Neutrophil (primary cell): ENCODE data around the gene CNTD1.
A peak's percentile ranks its signal among the peaks of the same experiment; 100 is the strongest.

Experiments used
- H3K27ac ChIP-seq: fragments of 200-600 bp; sonication (generic); 2 replicates; pipeline ENCODE4 v1.5.1; 2016; ENCODE audit warnings: mild to moderate bottlenecking, moderate library complexity
- H3K27me3 ChIP-seq: fragments of 200-600 bp; sonication (generic); 2 replicates; pipeline ENCODE4 v1.6.0; 2016; ENCODE audit warnings: mild to moderate bottlenecking
- H3K36me3 ChIP-seq: fragments of 200-600 bp; sonication (generic); 2 replicates; pipeline ENCODE4 v1.5.1; 2017
- H3K4me1 ChIP-seq, 2 experiments: fragments of 200-600 bp in 1 of 2; sonication (generic) in 1 of 2; 1 replicate in 1 of 2; 2 replicates in 1 of 2; pipeline versions ENCODE4 v1.5.1 to v1.6.1; 2013 to 2016; ENCODE audit warnings: low read depth in 1 of 2, low read length in 1 of 2, mild to moderate bottlenecking in 1 of 2, moderate library complexity in 1 of 2; ENCODE audit not compliant: control insufficient read depth in 1 of 2, insufficient read depth in 1 of 2
- H3K4me3 ChIP-seq, 2 experiments: fragments of 200-600 bp in 1 of 2; sonication (generic) in 1 of 2; 1 replicate in 1 of 2; 2 replicates in 1 of 2; pipeline ENCODE4 v1.5.1; 2013 to 2016; ENCODE audit warnings: low read depth in 1 of 2, low read length in 1 of 2, mild to moderate bottlenecking in 1 of 2, moderate library complexity in 1 of 2
- H3K9me3 ChIP-seq: fragments of 200-600 bp; sonication (generic); 2 replicates; pipeline ENCODE4 v1.5.1; 2016
- CTCF ChIP-seq: fragments of 200-600 bp; sonication (generic); IDR thresholded peaks from 2 replicates; pipeline ENCODE4 v1.5.1; 2016; ENCODE audit warnings: antibody characterized with exemption

CNTD1 gene

GRCh38 chr17:42844271-42844670, 45.6 kb downstream of the CNTD1 start, which contains the start of gene AOC2:
Gene AOC2, plus strand, starts transcription at chr17:42844580. Its CDS starts 47 bp downstream, at chr17:42844627.
- H3K36me3 ChIP-seq: peaks cover 66% of the 10 kb centered on the region
- H3K4me1 ChIP-seq: peaks cover 68% of the 10 kb centered on the region in 2 experiments
- H3K27me3 ChIP-seq: no peaks in the 10 kb centered on the region
- peak within 1 kb of the TSS; percentile 94 for H3K27ac ChIP-seq
- H3K4me3 ChIP-seq: no peak within 1 kb of the TSS
- no peak for TF ChIP-seq CTCF
- H3K9me3 ChIP-seq: no peaks in the 10 kb centered on the region

DNA sequence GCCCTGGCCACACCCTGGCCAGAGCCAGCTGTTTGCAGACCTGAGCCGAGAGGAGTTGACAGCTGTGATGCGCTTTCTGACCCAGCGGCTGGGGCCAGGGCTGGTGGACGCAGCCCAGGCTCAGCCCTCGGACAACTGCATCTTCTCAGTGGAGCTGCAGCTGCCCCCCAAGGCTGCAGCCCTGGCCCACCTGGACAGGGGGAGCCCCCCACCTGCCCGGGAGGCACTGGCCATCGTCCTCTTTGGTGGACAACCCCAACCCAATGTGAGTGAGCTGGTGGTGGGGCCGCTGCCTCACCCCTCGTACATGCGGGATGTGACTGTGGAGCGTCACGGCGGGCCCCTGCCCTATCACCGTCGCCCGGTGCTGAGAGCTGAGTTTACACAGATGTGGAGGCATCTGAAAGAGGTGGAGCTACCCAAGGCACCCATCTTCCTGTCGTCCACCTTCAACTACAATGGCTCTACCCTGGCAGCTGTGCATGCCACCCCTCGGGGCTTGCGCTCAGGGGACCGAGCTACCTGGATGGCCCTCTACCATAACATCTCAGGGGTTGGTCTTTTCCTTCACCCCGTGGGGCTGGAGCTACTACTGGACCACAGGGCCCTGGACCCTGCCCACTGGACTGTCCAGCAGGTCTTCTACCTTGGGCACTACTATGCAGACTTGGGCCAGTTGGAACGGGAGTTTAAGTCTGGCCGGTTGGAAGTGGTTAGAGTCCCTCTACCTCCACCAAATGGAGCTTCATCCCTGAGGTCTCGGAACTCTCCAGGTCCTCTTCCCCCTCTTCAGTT, 46.3 kb downstream of the CNTD1 start:
- TF ChIP-seq CTCF: no peak
- Histone ChIP-seq H3K9me3 (no peaks in the 10 kb centered on the region), H3K36me3 (peaks cover 59% of the 10 kb centered on the region), H3K4me3 (no peak overlapping the region), H3K4me1 (peaks cover 68% of the 10 kb centered on the region in 2 experiments), H3K27ac (peak overlapping the region; percentile 94), H3K27me3 (no peaks in the 10 kb centered on the region)

DNA sequence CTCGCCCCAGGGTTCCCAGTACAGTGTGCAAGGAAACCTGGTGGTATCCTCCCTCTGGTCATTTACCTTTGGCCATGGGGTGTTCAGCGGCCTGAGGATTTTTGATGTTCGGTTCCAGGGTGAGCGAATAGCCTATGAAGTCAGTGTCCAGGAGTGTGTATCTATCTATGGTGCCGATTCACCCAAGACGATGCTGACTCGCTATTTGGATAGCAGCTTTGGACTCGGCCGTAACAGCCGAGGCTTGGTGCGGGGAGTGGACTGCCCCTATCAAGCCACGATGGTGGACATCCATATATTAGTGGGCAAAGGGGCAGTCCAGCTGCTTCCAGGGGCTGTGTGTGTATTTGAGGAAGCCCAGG, 46.9 kb downstream of the CNTD1 start:
- Histone ChIP-seq H3K36me3 (peaks cover 53% of the 10 kb centered on the region), H3K9me3 (no peaks in the 10 kb centered on the region), H3K4me3 (no peak overlapping the region), H3K27me3 (no peaks in the 10 kb centered on the region), H3K27ac (peak overlapping the region; percentile 54), H3K4me1 (peaks cover 65 to 66% of the 10 kb centered on the region in 2 experiments)
- no peak for TF ChIP-seq CTCF

- Histone ChIP-seq H3K27ac (peak overlapping the region; percentile 54), H3K4me3 (no peak overlapping the region), H3K9me3 (no peaks in the 10 kb centered on the region), H3K36me3 (peaks cover 49% of the 10 kb centered on the region), H3K27me3 (no peaks in the 10 kb centered on the region), H3K4me1 (peaks cover 60 to 61% of the 10 kb centered on the region in 2 experiments)
- no peak for TF ChIP-seq CTCF
Observed at GRCh38 chr17:42845918-42846593, 47.4 kb downstream of the CNTD1 start.

DNA sequence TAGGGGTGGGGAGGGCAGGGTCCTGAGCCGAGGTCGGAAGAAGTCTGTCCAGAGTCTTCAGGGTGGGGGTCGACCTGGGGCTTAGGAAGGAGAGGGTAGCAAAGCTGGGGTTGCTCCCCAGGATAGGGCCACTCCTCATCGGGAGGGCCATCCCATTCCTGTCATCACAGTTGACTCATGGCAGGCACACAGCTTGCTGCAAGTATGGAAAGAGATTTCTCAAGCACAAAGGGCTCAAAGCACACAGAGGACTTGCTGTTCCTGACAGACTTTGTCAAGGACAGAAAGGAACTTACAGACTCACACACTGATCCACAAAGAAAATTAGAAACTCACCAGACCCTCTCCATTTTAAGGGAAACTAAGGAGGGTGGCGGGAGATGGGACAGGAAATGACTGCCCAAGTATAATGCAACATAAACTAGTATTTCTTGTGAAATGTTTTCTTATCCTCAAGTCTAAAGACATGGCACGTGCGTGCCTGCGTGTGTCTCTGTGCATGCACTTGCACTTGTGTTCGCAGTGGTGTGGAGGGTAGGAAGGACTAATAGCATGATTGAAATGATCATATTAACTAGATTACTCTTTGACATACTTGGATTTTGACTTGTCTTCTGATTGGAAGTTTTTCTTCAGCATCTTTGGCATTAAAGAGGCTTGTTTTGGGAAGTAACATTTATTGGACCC, 48.1 kb downstream of the CNTD1 start:
- no peaks in the 10 kb centered on the region for H3K9me3 ChIP-seq
- H3K36me3 ChIP-seq: peaks cover 43% of the 10 kb centered on the region
- H3K27me3 ChIP-seq: no peaks in the 10 kb centered on the region
- peak overlapping the region; percentile 54 for H3K27ac ChIP-seq
- peaks cover 53 to 54% of the 10 kb centered on the region in 2 experiments for H3K4me1 ChIP-seq
- no peak for TF ChIP-seq CTCF
- H3K4me3 ChIP-seq: no peak overlapping the region
